GM12878 (cell line): ENCODE data around the gene PARM1. TPM values are rescaled to one million over a fixed set of nuclear protein-coding genes. Genes with fewer than 3 reads are reported as not detected.

ENCODE experiments used
- BCL11A ChIP-seq: IDR thresholded peaks from 2 replicates; pipeline ENCODE4 v1.6.1; 2011; ENCODE audit warnings: low read depth, low read length
- CBFB ChIP-seq: IDR thresholded peaks from 2 replicates; pipeline ENCODE4 v1.6.1; 2016; ENCODE audit warnings: antibody characterized with exemption, low read depth
- CREB1 ChIP-seq: IDR thresholded peaks from 2 replicates; pipeline ENCODE4 v1.6.1; 2012; ENCODE audit warnings: low read depth, mild to moderate bottlenecking, inconsistent platforms
- CREM ChIP-seq: IDR thresholded peaks from 2 replicates; pipeline ENCODE4 v1.6.1; 2014; ENCODE audit warnings: antibody characterized with exemption, low read depth
- EED ChIP-seq: sonication (generic); IDR thresholded peaks from 2 replicates; pipeline ENCODE4 v1.6.1; 2016; ENCODE audit warnings: antibody characterized with exemption, low read depth
- ETV6 ChIP-seq, 2 experiments: fragments of 450-650 bp in 1 of 2; IDR thresholded peaks in 1 of 2; conservative IDR thresholded peaks in 1 of 2; 2 replicates each; pipeline ENCODE4 v1.6.1; 2014; ENCODE audit warnings: antibody characterized with exemption in 1 of 2, borderline replicate concordance in 1 of 2, low read depth in 1 of 2, mild to moderate bottlenecking in 1 of 2, moderate library complexity in 1 of 2
- IKZF1 ChIP-seq: fragments of 450-650 bp; conservative IDR thresholded peaks from 2 replicates; pipeline ENCODE4 v1.6.1; 2017; ENCODE audit warnings: antibody characterized with exemption, mild to moderate bottlenecking
- IKZF2 ChIP-seq, 2 experiments: fragments of 450-650 bp; IDR thresholded peaks; 2 replicates each; pipeline ENCODE4 v1.6.1; 2017; ENCODE audit warnings: mild to moderate bottlenecking in 2 of 2, moderate library complexity in 2 of 2
- IRF4 ChIP-seq: IDR thresholded peaks from 2 replicates; pipeline ENCODE4 v1.6.1; 2011; ENCODE audit warnings: low read depth, low read length
- JUNB ChIP-seq: IDR thresholded peaks from 2 replicates; pipeline ENCODE4 v1.6.1; 2016; ENCODE audit warnings: antibody characterized with exemption, mild to moderate bottlenecking
- MTA2 ChIP-seq: fragments of 450-650 bp; IDR thresholded peaks from 2 replicates; pipeline ENCODE4 v1.6.1; 2016; ENCODE audit warnings: low read depth, mild to moderate bottlenecking, moderate library complexity
- MTA3 ChIP-seq: IDR thresholded peaks from 2 replicates; pipeline ENCODE4 v1.6.1; 2012; ENCODE audit warnings: low read length, inconsistent platforms, borderline replicate concordance
- MYB ChIP-seq: fragments of 150-350 bp; IDR thresholded peaks from 2 replicates; pipeline ENCODE4 v1.6.1; 2014; ENCODE audit warnings: mild to moderate bottlenecking, low read depth, low read length, borderline replicate concordance
- MYC ChIP-seq: IDR thresholded peaks from 2 replicates; pipeline ENCODE4 v1.6.1; 2011; ENCODE audit warnings: mild to moderate bottlenecking, low read length, moderate library complexity, inconsistent platforms; ENCODE audit not compliant: insufficient read depth, insufficient replicate concordance, insufficient read length, severe bottlenecking
- NKRF ChIP-seq: fragments of 450-650 bp; conservative IDR thresholded peaks from 2 replicates; pipeline ENCODE4 v1.6.1; 2017; ENCODE audit warnings: mild to moderate bottlenecking, moderate library complexity
- NR2C1 ChIP-seq: fragments of 450-650 bp; IDR thresholded peaks from 2 replicates; pipeline ENCODE4 v1.6.1; 2017; ENCODE audit warnings: antibody characterized with exemption, mild to moderate bottlenecking, moderate library complexity
- NR2F1 ChIP-seq: fragments of 450-650 bp; conservative IDR thresholded peaks from 2 replicates; pipeline ENCODE4 v1.6.1; 2017; ENCODE audit warnings: mild to moderate bottlenecking
- NRF1 ChIP-seq: conservative IDR thresholded peaks from 2 replicates; pipeline ENCODE4 v1.6.1; 2011; ENCODE audit warnings: mild to moderate bottlenecking, low read depth, low read length, improper control_type of control experiment
- POLR2AphosphoS5 ChIP-seq: IDR thresholded peaks from 2 replicates; pipeline ENCODE4 v1.6.1; 2011; ENCODE audit warnings: mild to moderate bottlenecking, low read length, inconsistent platforms
- SP1 ChIP-seq: IDR thresholded peaks from one replicate; pipeline ENCODE4 v1.6.1; 2011; ENCODE audit warnings: low read depth, low read length
- SPI1 ChIP-seq: IDR thresholded peaks from 2 replicates; pipeline ENCODE4 v1.6.1; 2011; ENCODE audit warnings: low read depth, mild to moderate bottlenecking, low read length, moderate library complexity, borderline replicate concordance; ENCODE audit not compliant: insufficient read depth
- SREBF2 ChIP-seq: IDR thresholded peaks from 2 replicates; pipeline ENCODE4 v1.6.1; 2012; ENCODE audit warnings: mild to moderate bottlenecking, low read length
- SRF ChIP-seq, 2 experiments: IDR thresholded peaks; 2 replicates each; pipeline ENCODE4 v1.6.1; 2011; ENCODE audit warnings: low read depth in 2 of 2, low read length in 2 of 2, mild to moderate bottlenecking in 1 of 2, moderate library complexity in 1 of 2
- TCF12 ChIP-seq: IDR thresholded peaks from 2 replicates; pipeline ENCODE4 v1.6.1; 2011; ENCODE audit warnings: low read depth, mild to moderate bottlenecking, low read length
- TCF7 ChIP-seq: IDR thresholded peaks from 2 replicates; pipeline ENCODE4 v1.6.1; 2014; ENCODE audit warnings: antibody characterized with exemption, borderline replicate concordance
- YBX1 ChIP-seq: fragments of 450-650 bp; IDR thresholded peaks from 2 replicates; pipeline ENCODE4 v1.6.1; 2016; ENCODE audit warnings: antibody characterized with exemption
- ZBED1 ChIP-seq: IDR thresholded peaks from 2 replicates; pipeline ENCODE4 v1.6.1; 2016; ENCODE audit warnings: borderline replicate concordance
- ZZZ3 ChIP-seq: IDR thresholded peaks from 2 replicates; pipeline ENCODE4 v1.6.1; 2011; ENCODE audit warnings: low read depth; ENCODE audit not compliant: control insufficient read depth, insufficient read length
- polyA plus RNA-seq, 11 experiments: library from polyadenylated mRNA; depleted of rRNA in 4 of 11; unstranded in 6 of 11; stranded (reverse) in 5 of 11; fragments of >200 nt; fragmentation: Nextera tagmentation in 4 of 11; fragmentation: Illumina TruSeq in 1 of 11; extraction: Ambion mirVana in 4 of 11; extraction: Trizol in 1 of 11; gene quantifications; 1 replicate in 1 of 11; 2 replicates in 10 of 11; pipeline versions ENCODE4 v1.2.1 to v1.2.3, GENCODE V29; 2011 to 2016; ENCODE audit warnings: inconsistent platforms in 2 of 11, missing spikeins in 2 of 11, low read depth in 1 of 11
- total RNA-seq, 4 experiments: library from RNA; depleted of rRNA in 3 of 4; stranded (reverse); fragments of >200 nt in 3 of 4; fragmentation: Illumina TruSeq in 1 of 4; extraction: Trizol in 1 of 4; gene quantifications; 2 replicates each; pipeline versions ENCODE4 v1.2.1 to v1.2.3, GENCODE V29; 2013 to 2021
- TF ChIP-seq, protein P1 (sequence below): IDR thresholded peaks from 2 replicates; pipeline ENCODE4 v1.6.1; 2011; ENCODE audit warnings: mild to moderate bottlenecking, low read depth, low read length, moderate library complexity; ENCODE audit not compliant: insufficient replicate concordance
- TF ChIP-seq, protein P2 (sequence below): IDR thresholded peaks from 2 replicates; pipeline ENCODE4 v1.6.1; 2012; ENCODE audit warnings: low read depth, low read length, improper control_type of control experiment
- TF ChIP-seq, protein P3 (sequence below): IDR thresholded peaks from 2 replicates; pipeline ENCODE4 v1.6.1; 2011; ENCODE audit warnings: low read depth, mild to moderate bottlenecking, low read length, moderate library complexity, borderline replicate concordance; ENCODE audit errors: extremely low read depth

The PARM1 gene
- total and polyA plus RNA-seq, 10 of the 15 experiments (the other 5 are each of a cell fraction or from before 2014, with no cell fraction given): 13.9 to 56.2 (median 41.3) TPM

GRCh38 chr4:75099321-75099720 lies 166.4 kb downstream of the PARM1 start (continued):
- TF ChIP-seq NR2F1: peak; percentile 44; the same call in 1 of the 2 replicates
- TF ChIP-seq BCL11A: peak; percentile 38; the same call in 1 of the 2 replicates
- peak; percentile 42; the same call in 1 of the 2 replicates for TF ChIP-seq CBFB
- TF ChIP-seq, protein P1, sequence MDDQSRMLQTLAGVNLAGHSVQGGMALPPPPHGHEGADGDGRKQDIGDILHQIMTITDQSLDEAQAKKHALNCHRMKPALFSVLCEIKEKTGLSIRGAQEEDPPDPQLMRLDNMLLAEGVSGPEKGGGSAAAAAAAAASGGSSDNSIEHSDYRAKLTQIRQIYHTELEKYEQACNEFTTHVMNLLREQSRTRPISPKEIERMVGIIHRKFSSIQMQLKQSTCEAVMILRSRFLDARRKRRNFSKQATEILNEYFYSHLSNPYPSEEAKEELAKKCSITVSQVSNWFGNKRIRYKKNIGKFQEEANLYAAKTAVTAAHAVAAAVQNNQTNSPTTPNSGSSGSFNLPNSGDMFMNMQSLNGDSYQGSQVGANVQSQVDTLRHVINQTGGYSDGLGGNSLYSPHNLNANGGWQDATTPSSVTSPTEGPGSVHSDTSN: no peak
- TF ChIP-seq SRF (IDR thresholded peaks at IDR 0.05; ENCODE audit: low read depth in 2 of 2, low read length in 2 of 2): 0 out of 4 replicates have a peak, but pooled peaks of 1 of the 2 experiments have one; percentile 57
- no peak for TF ChIP-seq MYC
- TF ChIP-seq SP1: no peak
- 0 out of 2 replicates have a peak, but pooled peaks have one; percentile 28 for TF ChIP-seq CREB1
- TF ChIP-seq, protein P2, sequence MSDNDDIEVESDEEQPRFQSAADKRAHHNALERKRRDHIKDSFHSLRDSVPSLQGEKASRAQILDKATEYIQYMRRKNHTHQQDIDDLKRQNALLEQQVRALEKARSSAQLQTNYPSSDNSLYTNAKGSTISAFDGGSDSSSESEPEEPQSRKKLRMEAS: no peak
- TF ChIP-seq JUNB: peak; percentile 42; the same call in 1 of the 2 replicates
- peak; percentile 62; the same call in 1 of the 2 replicates for TF ChIP-seq MTA3
- no peak for TF ChIP-seq NR2C1
- TF ChIP-seq TCF7: no peak
- no peak for TF ChIP-seq SREBF2
- TF ChIP-seq NKRF: no peak
- TF ChIP-seq IKZF1: peak; percentile 35; the same call in 1 of the 2 replicates
- peak; percentile 55 for TF ChIP-seq EED
- peak; percentile 30; the same call in 1 of the 2 replicates for TF ChIP-seq MTA2
- TF ChIP-seq POLR2AphosphoS5: no peak
- TF ChIP-seq ZBED1: peak; percentile 50; the same call in 1 of the 2 replicates
- peak; percentile 78 for TF ChIP-seq TCF12
- no peak for TF ChIP-seq YBX1
- TF ChIP-seq, protein P3, sequence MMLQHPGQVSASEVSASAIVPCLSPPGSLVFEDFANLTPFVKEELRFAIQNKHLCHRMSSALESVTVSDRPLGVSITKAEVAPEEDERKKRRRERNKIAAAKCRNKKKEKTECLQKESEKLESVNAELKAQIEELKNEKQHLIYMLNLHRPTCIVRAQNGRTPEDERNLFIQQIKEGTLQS: no peak
- TF ChIP-seq CREM: peak; percentile 70; the same call in 1 of the 2 replicates
- TF ChIP-seq SPI1: peak; percentile 54; the same call in 1 of the 2 replicates
- no peak for TF ChIP-seq ZZZ3
- TF ChIP-seq NRF1: no peak
- 0 out of 4 replicates have a peak, but pooled peaks of 1 of the 2 experiments have one; percentile 40 for TF ChIP-seq ETV6 (conservative IDR thresholded peaks at IDR 0.05 in 1 of 2, IDR thresholded peaks at IDR 0.05 in 1 of 2; ENCODE audit: borderline replicate concordance in 1 of 2, low read depth in 1 of 2)
- TF ChIP-seq IKZF2 (IDR thresholded peaks at IDR 0.05): peak; percentile 21 to 45; a peak in 2 of 4 replicates
- 0 out of 2 replicates have a peak, but pooled peaks have one; percentile 15 for TF ChIP-seq IRF4
- TF ChIP-seq MYB: no peak
